ENCODE data around the gene ALK.
A peak's percentile ranks its signal among the peaks of the same experiment; 100 is the strongest.

The ALK gene

DNA sequence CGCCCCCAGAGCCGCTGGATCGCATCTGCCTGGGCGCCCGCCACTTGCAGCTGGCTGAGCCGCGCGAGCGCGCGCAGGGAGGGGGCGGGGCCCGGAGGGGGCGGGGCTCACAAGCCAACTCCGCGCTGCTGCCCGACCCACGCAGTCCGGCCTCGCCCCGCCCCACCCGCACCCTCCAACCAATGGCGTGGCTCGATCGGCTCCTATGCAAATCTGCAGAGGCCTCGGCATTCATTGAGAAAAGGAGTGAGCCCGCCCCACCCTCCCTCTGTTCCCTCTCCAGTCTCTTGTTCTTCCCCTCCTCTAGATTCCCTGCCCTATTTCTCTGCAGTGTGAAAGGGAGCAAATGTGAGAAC is at the start of gene ALK:
Gene ALK (minus strand): TSS at position 27 of the 356 bp plus-strand sequence. CDS start 927 bp downstream, outside the sequence.
- peak in 2 of 3 experiments; percentile 29 to 33 for DNase-seq (ENCODE audit: low read depth in 3 of 3)

- DNase-seq (ENCODE audit: low read depth in 3 of 3) = no peak
Observed at GRCh38 chr2:29966266-29966665, 44.9 kb upstream of the ALK start.

DNA sequence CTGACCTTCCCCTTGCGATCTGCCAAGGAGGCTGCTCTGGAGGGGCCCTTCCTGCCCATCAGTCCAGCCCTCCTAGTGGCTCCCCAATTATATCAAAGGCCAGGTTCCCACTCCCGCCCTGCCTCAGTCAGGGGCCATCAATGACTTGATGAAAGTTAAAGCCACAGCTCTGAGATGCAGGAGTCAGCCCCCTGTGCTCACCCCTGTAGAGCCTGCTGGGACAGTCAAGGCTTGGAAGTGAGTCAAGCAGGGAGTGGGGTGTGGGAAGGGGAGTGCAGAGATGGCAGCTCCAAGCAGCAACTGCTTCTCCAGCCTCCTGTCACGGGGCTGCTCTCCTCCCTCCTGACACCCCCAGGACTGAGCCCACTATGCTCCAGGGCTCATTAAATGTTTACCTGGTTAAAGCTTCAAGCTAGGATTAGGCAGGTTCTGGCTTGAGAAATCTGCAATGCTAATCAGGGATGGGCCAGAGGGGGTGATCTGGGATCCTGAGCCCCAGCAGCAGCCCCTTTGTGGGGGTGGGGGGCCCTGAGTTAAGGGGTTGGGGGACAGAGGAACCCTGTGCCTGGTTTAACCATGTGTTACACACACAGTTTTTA is 42.7 kb upstream of the ALK start:
- DNase-seq (ENCODE audit: low read depth in 3 of 3) = no peak

GRCh38 chr2:29962922-29963321 is 41.5 kb upstream of the ALK start:
- DNase-seq (ENCODE audit: low read depth in 3 of 3) = no peak

- no peak for DNase-seq (ENCODE audit: low read depth in 3 of 3)
Observed at GRCh38 chr2:29954316-29954715, 32.9 kb upstream of the ALK start.

- DNase-seq (ENCODE audit: low read depth in 3 of 3) = no peak
Observed at GRCh38 chr2:29952973-29953372, 31.6 kb upstream of the ALK start.

DNA sequence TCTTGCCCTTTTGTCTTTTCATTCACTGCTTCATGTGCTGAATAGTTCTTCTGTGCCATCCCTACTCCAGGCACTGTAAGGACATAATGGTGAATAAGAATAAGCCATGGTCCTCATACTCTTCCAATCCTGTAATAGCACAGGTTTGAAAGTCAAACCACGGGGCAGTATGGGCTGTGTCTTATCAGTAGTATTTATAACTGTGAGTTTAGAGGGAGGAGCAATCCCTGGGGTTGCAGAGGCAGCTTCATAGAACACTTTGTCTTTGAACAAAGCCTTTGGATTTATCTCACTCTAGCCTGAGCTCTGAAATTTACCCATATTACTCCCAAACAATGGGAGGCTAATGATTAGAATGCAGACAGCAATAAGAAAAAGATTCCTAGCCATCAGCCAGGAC is 30.2 kb upstream of the ALK start:
- no peak for DNase-seq (ENCODE audit: low read depth in 3 of 3)

DNA sequence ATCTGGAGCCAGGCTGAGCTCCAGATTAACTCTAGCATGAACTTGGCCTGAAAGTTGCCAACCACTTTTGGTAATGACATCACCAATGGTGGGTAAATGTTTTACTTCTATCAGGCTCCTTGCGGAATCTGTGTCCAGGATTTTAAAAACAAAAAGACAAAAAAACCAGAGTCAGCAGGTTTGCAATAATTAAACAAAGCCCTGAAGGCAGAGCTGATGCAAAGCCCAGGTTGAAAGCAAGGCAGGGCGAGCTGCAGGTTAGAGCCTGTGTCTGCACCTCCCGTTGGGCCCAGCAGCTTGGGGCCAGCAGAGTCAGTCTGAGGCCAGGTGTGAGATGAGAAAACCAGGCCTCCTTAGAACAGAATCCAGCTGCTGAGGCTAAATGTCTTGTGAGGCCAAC is 29.1 kb upstream of the ALK start:
- no peak for DNase-seq (ENCODE audit: low read depth in 3 of 3)

GRCh38 chr2:29949042-29949441 is 27.7 kb upstream of the ALK start:
- DNase-seq (ENCODE audit: low read depth in 3 of 3) = no peak

DNA sequence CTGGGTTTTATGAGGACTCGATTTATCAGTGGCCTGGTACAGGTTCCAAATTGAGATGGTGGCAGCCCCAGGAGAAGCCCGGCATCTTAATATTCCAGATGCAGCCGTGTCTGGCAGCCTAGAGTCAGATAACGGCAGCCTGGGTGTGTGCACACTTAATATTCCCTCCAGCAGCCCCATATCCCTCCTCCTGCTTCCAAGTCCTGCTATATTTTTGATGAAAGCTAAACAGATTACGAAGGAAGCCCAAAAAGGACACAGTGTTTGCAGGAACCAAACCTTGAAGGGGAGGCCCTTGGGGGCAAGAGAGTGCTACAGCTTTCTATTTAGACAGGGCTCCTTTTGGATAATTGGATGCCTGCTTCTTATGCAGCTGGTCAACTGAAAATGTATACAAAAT is 25.1 kb upstream of the ALK start:
- DNase-seq (ENCODE audit: low read depth in 3 of 3) = no peak

GRCh38 chr2:29942711-29943110 is 21.3 kb upstream of the ALK start:
- DNase-seq (ENCODE audit: low read depth in 3 of 3) = no peak

GRCh38 chr2:29940706-29941105 is 19.3 kb upstream of the ALK start:
- DNase-seq (ENCODE audit: low read depth in 3 of 3) = no peak

DNA sequence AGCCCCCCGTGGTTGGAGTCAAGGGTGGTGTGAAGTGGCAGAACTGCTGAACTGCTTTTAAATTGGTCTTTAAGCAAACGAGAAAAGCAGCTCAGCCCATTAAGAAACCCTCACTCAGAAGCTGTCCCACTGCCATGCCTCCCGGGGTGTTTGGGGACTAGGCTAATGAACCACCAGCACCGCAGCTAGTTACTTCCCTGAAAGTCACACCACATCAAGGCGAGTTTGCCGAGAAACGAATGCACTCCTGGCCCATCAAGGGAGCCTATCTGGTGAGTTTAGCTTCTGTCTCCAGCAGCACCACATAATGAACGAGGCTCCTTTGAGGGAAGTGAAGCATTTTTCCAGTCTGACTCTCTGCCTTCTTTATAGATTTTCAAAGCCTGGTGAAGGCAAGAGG is 14.6 kb upstream of the ALK start:
- DNase-seq (ENCODE audit: low read depth in 3 of 3) = no peak

DNA sequence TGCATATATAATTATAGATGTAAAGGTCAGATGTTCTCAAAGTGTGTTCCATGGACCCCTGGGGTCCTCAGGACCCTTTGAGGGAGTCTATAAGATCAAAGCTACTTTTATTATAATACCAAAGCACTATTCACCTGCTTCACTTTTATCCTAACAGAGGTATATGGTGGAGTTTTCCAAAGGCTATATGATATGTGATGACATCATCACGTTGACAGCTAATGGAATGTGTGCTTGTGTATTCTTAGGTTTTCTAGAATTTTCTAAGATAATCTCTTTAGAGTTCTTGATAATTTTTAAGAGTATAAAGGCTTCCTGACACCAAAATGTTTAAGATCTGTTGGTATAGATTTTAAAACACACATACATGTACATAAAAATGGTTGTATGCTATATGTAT is 10.4 kb upstream of the ALK start:
- no peak for DNase-seq (ENCODE audit: low read depth in 3 of 3)

GRCh38 chr2:29923110-29923721 is 1.8 kb upstream of the ALK start:
- DNase-seq (ENCODE audit: low read depth in 3 of 3) = no peak

GRCh38 chr2:29922605-29923004 is 1.2 kb upstream of the ALK start:
- DNase-seq (ENCODE audit: low read depth in 3 of 3) = no peak

DNA sequence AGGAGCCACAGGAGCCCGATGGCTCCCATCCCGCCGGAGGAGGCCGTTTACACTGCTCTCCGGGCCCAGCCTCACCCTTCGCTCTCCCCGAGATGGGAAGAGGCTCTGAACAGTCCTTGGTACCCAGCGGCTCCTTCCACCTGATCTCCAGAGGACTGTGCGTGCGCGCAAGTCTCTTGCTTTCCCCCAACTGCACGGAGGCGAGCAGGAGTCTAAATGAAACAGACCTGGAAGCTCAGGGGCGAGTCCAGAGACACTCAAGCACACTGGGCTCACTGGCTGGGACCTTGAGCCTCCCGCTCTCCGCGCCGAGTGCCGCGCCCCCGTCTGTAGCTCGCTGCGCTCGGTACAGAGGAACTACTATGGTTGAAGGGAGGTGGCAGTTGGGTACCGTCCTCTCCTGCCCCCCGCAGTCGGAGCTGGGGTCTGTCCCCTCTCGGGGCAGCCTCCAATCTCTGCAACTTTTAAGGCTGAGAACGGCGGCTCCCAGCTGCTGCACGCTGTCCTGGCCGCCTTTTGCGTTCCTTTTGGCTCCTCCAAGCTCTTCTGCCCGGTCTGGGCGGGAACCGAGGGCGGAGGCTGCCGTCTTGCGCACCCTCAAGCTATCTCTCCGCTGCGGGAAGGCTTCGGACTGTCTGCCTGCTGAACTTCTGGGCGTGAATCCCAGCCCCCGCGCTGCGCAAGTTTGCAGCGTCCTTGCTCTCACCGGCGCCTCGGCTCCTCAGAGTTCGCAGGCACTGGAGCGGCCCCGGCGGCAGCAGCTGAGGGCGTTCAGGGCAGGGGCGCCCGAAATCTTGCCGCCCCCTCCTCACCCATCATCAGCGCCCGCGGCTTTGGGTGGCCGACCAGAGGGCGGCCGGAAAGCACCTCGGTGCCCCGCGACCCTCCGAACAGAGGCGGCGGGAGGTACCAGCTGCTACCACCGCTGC is 491 bp downstream of the ALK start:
- DNase-seq (ENCODE audit: low read depth in 3 of 3) = no peak

- peak in 1 of 3 experiments; percentile 18 for DNase-seq (ENCODE audit: low read depth in 3 of 3)
Observed at GRCh38 chr2:29920130-29920577, 1.2 kb downstream of the ALK start.

DNA sequence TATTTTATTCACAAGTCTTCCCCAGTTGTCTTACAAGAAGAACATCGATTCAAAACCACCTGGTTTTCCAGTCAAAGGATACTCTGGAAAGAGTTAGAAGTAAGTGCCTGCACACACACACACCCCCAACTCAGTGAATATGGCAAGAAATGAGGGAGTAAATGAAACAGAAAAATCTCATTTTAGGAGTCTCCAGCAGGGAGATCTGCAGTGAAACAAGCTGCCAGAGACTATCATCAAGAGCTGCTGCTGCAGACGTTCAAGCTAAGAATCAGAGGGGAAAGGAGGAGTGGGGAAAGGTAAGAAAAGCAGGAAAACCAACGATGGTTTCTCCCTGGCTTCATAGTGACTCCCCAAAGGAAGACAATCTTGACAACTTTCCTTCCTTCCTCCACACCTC is 2.4 kb downstream of the ALK start:
- DNase-seq (ENCODE audit: low read depth in 3 of 3) = no peak

- no peak for DNase-seq (ENCODE audit: low read depth in 3 of 3)
Observed at GRCh38 chr2:29917781-29918180, 3.6 kb downstream of the ALK start.

GRCh38 chr2:29916571-29916970 is 4.8 kb downstream of the ALK start:
- DNase-seq (ENCODE audit: low read depth in 3 of 3) = no peak

GRCh38 chr2:29910960-29911359 is 10.4 kb downstream of the ALK start:
- no peak for DNase-seq (ENCODE audit: low read depth in 3 of 3)

DNA sequence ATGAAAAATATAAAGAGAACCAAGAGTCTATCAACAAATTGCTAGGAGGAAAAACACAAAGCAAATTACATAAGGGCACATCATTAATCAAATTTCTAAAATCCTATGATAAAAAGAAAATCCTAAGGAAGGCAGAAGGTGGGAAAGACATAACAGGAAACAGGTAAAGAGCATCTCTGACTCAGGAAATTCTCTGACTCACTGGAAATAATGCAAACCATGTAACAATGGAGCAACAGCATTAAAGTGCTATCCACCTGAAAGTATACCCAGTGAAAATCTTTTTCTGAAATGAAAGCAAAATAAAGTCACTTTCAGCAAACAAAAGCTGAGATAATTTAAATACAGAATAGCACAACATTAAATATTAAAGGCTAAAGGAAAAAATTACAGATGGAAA is 10.9 kb downstream of the ALK start:
- DNase-seq (ENCODE audit: low read depth in 3 of 3) = no peak

All from stimulated activated CD4-positive, alpha-beta T cell treated with anti-CD3 and anti-CD28 coated beads, TNF-alpha, amount 100 ng/mL, for 4 hours (primary cell).